Tibial nerve (tissue), 4 donors: ENCODE measurements around the gene CAPN15. TPM values are rescaled to one million over a fixed set of nuclear protein-coding genes. Genes with fewer than 3 reads are reported as not detected.

Experiments
- DNase-seq, 2 donors: peaks; one replicate each; pipeline ENCODE4 v3.0.0-alpha.2; 2019; ENCODE audit warnings: low spot score in 2 of 2
- H3K27ac ChIP-seq, 4 donors: fragments of 200-600 bp; sonication (generic) in 3 of 4; one replicate each; pipeline ENCODE4 v1.5.1; 2017 to 2019; ENCODE audit warnings: mild to moderate bottlenecking in 1 of 4
- H3K27me3 ChIP-seq, 2 donors: fragments of 200-600 bp; sonication (generic) in 1 of 2; one replicate each; pipeline versions ENCODE4 v1.5.1 to v1.6.0; 2017 to 2019
- H3K36me3 ChIP-seq, 3 donors: fragments of 200-600 bp; sonication (generic); one replicate each; pipeline ENCODE4 v1.5.1; 2018 to 2019
- H3K4me1 ChIP-seq, 4 donors: fragments of 200-600 bp; sonication (generic) in 3 of 4; one replicate each; pipeline ENCODE4 v1.5.1; 2017 to 2019
- H3K4me3 ChIP-seq, 4 donors: fragments of 200-600 bp; sonication (generic) in 3 of 4; one replicate each; pipeline ENCODE4 v1.5.1; 2017 to 2019; ENCODE audit warnings: mild to moderate bottlenecking in 1 of 4, moderate library complexity in 1 of 4
- H3K9me3 ChIP-seq, 4 donors: fragments of 200-600 bp; sonication (generic) in 3 of 4; one replicate each; pipeline ENCODE4 v1.5.1; 2017 to 2019
- EP300 ChIP-seq, 2 donors: sonication (generic); formaldehyde crosslinking; IDR thresholded peaks; one replicate each; pipeline ENCODE4 v1.6.1; 2017; ENCODE audit warnings: antibody characterized with exemption in 2 of 2, mild to moderate bottlenecking in 1 of 2
- POLR2A ChIP-seq, 2 donors: fragments of 450-650 bp; IDR thresholded peaks; one replicate each; pipeline ENCODE4 v1.6.1; 2017; ENCODE audit warnings: antibody characterized with exemption in 2 of 2, mild to moderate bottlenecking in 2 of 2, moderate library complexity in 2 of 2
- WGBS, 2 donors: methylation state at CpG; one replicate each; pipeline ENCODE4 v1.1.5; 2018; 5-methylcytosine and 5-hydroxymethylcytosine counted together
- total RNA-seq, 4 donors: library from RNA; depleted of rRNA; stranded (reverse); fragments of >200 nt; gene quantifications; one replicate each; pipeline ENCODE4 v1.1.0, GENCODE V29; 2016
- TF ChIP-seq, protein P1 (sequence below), 5 experiments: fragments of 200-600 bp in 3 of 5; fragments of 450-650 bp in 2 of 5; sonication (generic) in 3 of 5; IDR thresholded peaks; one replicate each; pipeline ENCODE4 v1.5.1; 2016 to 2019; ENCODE audit warnings: antibody characterized with exemption in 5 of 5, mild to moderate bottlenecking in 3 of 5, moderate library complexity in 2 of 5

The CAPN15 gene
- total RNA-seq, 4 donors from 2014 or later: 19.0 to 91.5 (median 52.5) TPM

- TF ChIP-seq, protein P1, sequence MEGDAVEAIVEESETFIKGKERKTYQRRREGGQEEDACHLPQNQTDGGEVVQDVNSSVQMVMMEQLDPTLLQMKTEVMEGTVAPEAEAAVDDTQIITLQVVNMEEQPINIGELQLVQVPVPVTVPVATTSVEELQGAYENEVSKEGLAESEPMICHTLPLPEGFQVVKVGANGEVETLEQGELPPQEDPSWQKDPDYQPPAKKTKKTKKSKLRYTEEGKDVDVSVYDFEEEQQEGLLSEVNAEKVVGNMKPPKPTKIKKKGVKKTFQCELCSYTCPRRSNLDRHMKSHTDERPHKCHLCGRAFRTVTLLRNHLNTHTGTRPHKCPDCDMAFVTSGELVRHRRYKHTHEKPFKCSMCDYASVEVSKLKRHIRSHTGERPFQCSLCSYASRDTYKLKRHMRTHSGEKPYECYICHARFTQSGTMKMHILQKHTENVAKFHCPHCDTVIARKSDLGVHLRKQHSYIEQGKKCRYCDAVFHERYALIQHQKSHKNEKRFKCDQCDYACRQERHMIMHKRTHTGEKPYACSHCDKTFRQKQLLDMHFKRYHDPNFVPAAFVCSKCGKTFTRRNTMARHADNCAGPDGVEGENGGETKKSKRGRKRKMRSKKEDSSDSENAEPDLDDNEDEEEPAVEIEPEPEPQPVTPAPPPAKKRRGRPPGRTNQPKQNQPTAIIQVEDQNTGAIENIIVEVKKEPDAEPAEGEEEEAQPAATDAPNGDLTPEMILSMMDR (IDR thresholded peaks at IDR 0.05): no peak
- no peak for TF ChIP-seq EP300 (IDR thresholded peaks at IDR 0.05)
- TF ChIP-seq POLR2A (IDR thresholded peaks at IDR 0.05): no peak
- peaks cover 0 to 38% (median 0%) of the 10 kb centered on the region in 3 donors for H3K36me3 ChIP-seq
- no peaks in the 10 kb centered on the region for H3K9me3 ChIP-seq
- H3K27me3 ChIP-seq: no peaks in the 10 kb centered on the region
- H3K4me3 ChIP-seq: no peak overlapping the region
- no peak for DNase-seq
- 53 to 55% methylated on average over 16 to 28 of the region's 38 CpGs for whole genome bisulfite sequencing, 2 donors
- H3K27ac ChIP-seq: no peak overlapping the region
- peaks cover 0 to 45% (median 15%) of the 10 kb centered on the region in 4 donors for H3K4me1 ChIP-seq
Measured at GRCh38 chr16:583815-584591, 56.5 kb downstream of the CAPN15 start.

DNA sequence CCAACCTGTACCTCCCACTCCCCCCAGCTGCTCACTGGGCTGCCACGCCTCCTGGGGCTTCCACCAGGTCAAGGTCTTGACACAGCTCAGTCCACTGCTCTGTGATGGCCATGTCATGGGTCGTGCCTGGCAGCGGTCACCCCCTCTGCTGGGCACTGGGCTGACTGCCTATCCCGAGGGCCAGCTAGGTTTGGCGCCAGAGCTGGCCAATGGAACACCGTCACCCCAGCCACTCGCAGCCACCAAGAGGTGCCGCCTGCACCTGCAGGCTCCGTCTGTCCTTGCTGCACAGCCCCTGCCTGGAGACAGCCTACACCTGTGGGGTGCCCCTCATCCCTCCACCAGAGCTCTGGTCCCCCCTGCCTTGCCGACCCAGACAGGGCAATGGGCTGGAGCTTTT lies 57.8 kb downstream of the CAPN15 start:
- peaks cover 0 to 42% (median 15%) of the 10 kb centered on the region in 4 donors for H3K4me1 ChIP-seq
- peaks cover 0 to 32% (median 0%) of the 10 kb centered on the region in 3 donors for H3K36me3 ChIP-seq
- no peaks in the 10 kb centered on the region for H3K27me3 ChIP-seq
- no peaks in the 10 kb centered on the region for H3K9me3 ChIP-seq
- TF ChIP-seq, protein P1 (IDR thresholded peaks at IDR 0.05): peak in 1 of 5 experiments; percentile 23
- TF ChIP-seq EP300 (IDR thresholded peaks at IDR 0.05): no peak
- H3K27ac ChIP-seq: no peak overlapping the region
- H3K4me3 ChIP-seq: no peak overlapping the region
- DNase-seq: no peak
- 8 to 14% methylated on average over 4 to 8 of the region's 10 CpGs for WGBS, 2 donors

- peaks cover 0 to 49% (median 22%) of the 10 kb centered on the region in 4 donors for H3K4me1 ChIP-seq
- no peak for DNase-seq
- no peak overlapping the region for H3K27ac ChIP-seq
- TF ChIP-seq POLR2A (IDR thresholded peaks at IDR 0.05): no peak
- TF ChIP-seq, protein P1 (IDR thresholded peaks at IDR 0.05): no peak
- TF ChIP-seq EP300 (IDR thresholded peaks at IDR 0.05): no peak
- peaks cover 0 to 24% (median 0%) of the 10 kb centered on the region in 3 donors for H3K36me3 ChIP-seq
- no peaks in the 10 kb centered on the region for H3K27me3 ChIP-seq
- no peak overlapping the region for H3K4me3 ChIP-seq
- no peaks in the 10 kb centered on the region for H3K9me3 ChIP-seq
- 40 to 45% methylated on average over 15 to 16 of the region's 16 CpGs for WGBS, 2 donors
Measured at GRCh38 chr16:586047-586644, 58.6 kb downstream of the CAPN15 start.

GRCh38 chr16:586645-587590 lies 59.4 kb downstream of the CAPN15 start:
- 36 to 51% methylated on average over 5 to 14 of the region's 14 CpGs for WGBS, 2 donors
- H3K36me3 ChIP-seq: peaks cover 0 to 17% (median 0%) of the 10 kb centered on the region in 3 donors
- no peak for DNase-seq
- H3K4me1 ChIP-seq: peaks cover 0 to 57% (median 27%) of the 10 kb centered on the region in 4 donors
- TF ChIP-seq POLR2A (IDR thresholded peaks at IDR 0.05) (no peak), EP300 (IDR thresholded peaks at IDR 0.05) (no peak)
- TF ChIP-seq, protein P1 (IDR thresholded peaks at IDR 0.05): no peak
- no peaks in the 10 kb centered on the region for H3K27me3 ChIP-seq
- peak overlapping the region in 1 of 4 donors; percentile 14 for H3K27ac ChIP-seq
- H3K9me3 ChIP-seq: no peaks in the 10 kb centered on the region
- no peak overlapping the region for H3K4me3 ChIP-seq
